GM19099 (cell line): ENCODE measurements around the gene COPS7A.

Source experiments
- POLR2A ChIP-seq: IDR thresholded peaks from 3 replicates; pipeline ENCODE4 v1.6.1; 2011; ENCODE audit warnings: low read depth; ENCODE audit not compliant: insufficient read length; ENCODE audit errors: extremely low read depth

Gene COPS7A

GRCh38 chr12:6758506-6759095 lies 34.8 kb downstream of the COPS7A start:
- TF ChIP-seq POLR2A: no peak

- no peak for TF ChIP-seq POLR2A
Measured at GRCh38 chr12:6759741-6760140, 35.9 kb downstream of the COPS7A start.

DNA sequence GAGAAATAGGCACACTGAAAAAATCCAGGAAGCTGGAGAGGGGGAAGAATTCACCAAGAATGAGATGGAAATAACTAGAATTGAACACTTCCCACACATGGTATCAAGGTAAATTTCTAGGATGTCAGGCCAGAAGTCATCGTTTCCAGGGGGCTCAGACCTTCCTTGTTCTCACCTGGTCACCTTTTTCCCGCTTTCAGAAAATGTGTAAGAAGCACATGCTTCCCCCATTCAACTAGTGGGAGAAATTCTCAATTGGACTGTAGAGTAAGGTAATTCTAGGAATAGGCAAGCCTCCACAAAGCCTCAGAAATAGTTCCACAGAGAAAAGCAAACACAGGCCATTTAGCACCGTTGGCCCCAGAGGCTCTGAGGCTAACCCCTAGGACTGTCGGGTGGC lies 39.5 kb downstream of the COPS7A start:
- TF ChIP-seq POLR2A: no peak

GRCh38 chr12:6764011-6764828 lies 40.4 kb downstream of the COPS7A start:
- TF ChIP-seq POLR2A: peak; percentile 40

DNA sequence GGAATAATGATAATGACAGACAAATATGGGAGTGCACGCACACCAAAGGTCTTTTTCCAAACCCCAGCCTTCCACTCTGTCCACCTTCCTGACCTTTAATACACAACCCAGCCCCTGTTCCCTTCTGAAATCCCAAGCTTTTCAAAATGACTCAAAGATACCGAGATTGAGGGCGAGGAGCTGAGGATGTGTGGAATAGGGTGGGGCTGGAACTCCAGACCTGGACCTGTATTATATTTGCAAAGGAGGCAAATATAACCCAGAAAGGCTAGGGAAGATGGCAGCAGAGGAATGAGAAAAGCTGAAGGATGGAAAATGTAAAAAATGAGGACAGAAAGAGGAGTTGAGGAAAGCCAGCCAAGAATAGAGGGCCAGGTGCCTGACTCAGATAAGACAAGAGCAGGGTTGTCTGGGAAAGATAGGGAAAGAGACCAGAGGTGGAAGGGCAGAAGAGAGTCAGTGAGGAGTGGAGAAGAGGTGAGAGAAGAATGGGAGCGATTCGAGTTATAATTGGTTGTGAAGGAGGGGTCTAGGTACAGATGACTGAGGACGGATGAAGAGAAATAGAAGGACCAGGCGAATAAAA lies 41.3 kb downstream of the COPS7A start:
- TF ChIP-seq POLR2A: no peak

DNA sequence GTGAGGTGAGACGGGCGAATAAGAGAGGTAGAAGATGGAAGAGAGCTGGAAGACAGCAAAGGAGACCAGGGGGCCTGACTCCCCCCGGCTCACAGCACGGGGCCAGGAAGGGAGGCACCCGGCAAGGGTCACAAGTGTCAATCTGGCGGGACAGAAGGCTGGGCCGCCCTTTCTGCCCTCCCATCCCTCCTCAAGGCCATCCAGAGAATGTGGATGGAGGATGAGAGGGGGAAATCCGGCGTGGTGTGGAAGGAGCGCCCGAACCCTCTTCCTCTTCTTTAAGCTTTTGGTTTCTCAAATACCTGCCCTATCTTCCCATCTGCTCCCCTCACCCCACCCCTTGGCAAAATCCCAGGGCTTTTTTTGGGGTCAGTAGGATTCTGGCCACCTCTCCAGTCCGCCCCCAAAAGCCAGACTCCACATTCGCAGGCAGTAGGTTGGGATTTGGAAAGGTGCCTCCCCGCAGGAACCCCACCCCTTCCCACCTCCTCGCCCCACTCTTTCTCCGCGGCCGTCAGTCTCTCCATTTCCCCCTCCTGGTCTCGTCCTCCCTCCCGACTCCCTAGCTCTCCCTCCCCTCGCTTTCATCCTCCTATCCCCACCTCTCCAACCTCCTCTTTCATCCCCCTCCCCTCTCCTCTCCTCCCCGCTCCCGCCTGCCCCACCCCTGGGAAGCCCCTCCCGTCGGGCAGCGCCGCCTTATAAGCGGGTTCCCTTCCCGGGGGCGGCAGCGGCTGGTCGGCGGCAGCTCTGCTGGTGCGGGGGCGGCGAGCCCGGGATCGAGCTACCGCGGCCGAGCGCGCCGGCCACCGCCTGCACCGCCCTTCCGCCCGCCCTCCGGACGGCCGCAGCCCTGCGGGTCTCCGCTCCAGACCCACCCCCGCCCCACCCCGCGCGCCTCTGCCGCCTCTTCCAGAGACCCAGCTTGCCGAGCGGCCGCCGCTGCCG lies 42.1 kb downstream of the COPS7A start, which contains the start of gene PTMS:
Gene PTMS (plus strand): TSS at position 730 of the 948 bp plus-strand sequence. CDS start 343 bp downstream, outside the sequence.
- peak; percentile 70 for TF ChIP-seq POLR2A

- TF ChIP-seq POLR2A: peak; percentile 48
Measured at GRCh38 chr12:6766651-6767349, 43.0 kb downstream of the COPS7A start.

DNA sequence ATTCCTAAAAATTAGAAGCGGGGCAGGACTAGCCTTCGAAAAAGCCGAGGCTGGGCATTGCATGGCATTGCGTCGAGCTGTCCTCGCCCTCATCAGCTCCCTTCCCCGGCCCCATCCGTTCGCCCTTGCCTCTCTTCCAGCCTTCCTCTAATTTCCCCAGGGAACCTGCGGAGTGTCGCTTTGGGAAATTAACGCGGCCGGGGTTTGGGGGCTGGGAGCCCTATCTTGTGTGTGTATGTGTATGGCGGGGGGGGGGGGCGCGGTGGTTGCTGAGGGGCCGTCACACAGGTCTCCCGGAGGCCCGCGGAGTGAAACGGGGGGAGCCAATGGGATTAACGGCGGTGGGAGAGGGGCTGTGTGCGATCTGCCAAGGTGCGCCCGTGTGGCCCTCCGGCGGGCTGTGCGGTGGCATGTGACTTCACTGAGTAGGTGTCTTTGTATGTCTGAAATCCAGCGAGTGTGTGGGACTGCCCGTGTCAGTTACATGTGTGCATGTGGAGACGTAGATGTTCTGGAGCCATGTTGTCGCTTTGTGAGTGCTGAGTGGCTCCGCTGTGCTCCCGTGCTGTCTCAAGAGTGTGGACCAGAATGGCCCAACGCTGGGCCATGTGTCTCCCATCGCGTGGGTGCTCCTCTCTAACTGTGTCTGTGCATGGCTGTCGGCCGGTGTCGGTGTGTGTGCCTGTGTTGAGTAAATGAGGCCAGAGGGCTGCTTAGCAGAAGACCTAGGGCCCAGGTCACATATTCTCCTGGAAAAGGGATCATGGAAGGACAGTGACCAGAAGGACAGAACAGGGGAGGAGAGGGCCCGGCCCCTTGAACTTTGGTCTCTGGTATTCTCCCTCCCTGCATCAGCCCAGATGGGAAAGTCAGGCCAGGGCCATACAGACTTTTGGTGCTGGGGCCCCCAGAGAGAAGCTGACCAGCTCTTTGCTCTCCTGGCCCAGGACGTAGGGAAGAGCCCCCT lies 43.8 kb downstream of the COPS7A start:
- no peak for TF ChIP-seq POLR2A

- TF ChIP-seq POLR2A: no peak
Measured at GRCh38 chr12:6768437-6768914, 44.6 kb downstream of the COPS7A start.

DNA sequence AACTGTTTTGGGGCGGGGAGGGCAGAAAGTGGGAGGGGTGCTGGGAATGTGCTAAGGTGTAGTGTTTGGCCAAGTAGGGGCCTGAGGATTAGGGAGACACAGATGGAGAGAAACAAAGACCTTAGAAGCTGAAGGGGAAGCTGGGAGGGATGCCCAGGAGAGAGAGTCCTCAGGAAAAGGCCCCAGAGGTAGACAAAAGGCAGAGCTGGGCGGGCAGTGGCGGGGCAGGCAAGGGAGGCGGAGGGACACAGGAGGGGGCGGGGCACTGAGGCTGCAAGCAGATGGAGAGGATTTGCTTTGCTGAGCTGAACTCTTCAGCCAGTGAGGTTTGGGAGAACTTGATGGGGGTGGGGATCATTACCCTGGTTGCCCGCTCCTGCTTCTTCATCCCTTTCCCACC lies 45.1 kb downstream of the COPS7A start:
- TF ChIP-seq POLR2A: no peak

GRCh38 chr12:6769666-6770065 lies 45.8 kb downstream of the COPS7A start:
- no peak for TF ChIP-seq POLR2A

- TF ChIP-seq POLR2A: no peak
Measured at GRCh38 chr12:6770094-6770493, 46.2 kb downstream of the COPS7A start.

DNA sequence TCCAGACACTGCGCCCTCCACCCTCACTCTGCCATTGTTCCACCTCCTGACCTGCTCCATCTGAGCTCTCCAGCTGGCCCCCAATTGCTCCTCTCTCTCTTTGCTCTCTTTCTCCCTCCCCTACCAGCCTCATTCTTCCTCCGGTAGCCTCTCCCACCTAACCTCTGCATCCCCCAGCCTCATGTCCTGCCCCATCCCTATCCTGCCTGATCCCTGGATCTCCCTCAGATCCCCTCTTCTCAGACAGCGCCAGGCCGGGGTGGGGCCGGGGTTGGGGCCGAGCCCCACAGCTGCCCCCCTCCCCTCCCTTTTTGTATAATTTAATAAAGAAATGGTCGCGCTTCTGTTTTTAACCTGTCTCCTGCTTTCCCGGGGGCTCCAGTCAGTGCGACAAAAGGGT lies 46.8 kb downstream of the COPS7A start:
- no peak for TF ChIP-seq POLR2A
